HG02885 (cell line): ENCODE measurements around the gene NEAT1.
"Not testable (repeated sequence)": the region's sequence is repeated elsewhere in the genome, so short reads cannot be mapped to it uniquely, and the experiment has no call there.

Source experiments
- ATAC-seq: cut with Tn5 transposase; IDR thresholded peaks from one replicate; pipeline ENCODE4 v1.9.1; 2021; ENCODE audit warnings: mild to moderate bottlenecking; ENCODE audit not compliant: unreplicated experiment, poor library complexity

The NEAT1 gene

DNA sequence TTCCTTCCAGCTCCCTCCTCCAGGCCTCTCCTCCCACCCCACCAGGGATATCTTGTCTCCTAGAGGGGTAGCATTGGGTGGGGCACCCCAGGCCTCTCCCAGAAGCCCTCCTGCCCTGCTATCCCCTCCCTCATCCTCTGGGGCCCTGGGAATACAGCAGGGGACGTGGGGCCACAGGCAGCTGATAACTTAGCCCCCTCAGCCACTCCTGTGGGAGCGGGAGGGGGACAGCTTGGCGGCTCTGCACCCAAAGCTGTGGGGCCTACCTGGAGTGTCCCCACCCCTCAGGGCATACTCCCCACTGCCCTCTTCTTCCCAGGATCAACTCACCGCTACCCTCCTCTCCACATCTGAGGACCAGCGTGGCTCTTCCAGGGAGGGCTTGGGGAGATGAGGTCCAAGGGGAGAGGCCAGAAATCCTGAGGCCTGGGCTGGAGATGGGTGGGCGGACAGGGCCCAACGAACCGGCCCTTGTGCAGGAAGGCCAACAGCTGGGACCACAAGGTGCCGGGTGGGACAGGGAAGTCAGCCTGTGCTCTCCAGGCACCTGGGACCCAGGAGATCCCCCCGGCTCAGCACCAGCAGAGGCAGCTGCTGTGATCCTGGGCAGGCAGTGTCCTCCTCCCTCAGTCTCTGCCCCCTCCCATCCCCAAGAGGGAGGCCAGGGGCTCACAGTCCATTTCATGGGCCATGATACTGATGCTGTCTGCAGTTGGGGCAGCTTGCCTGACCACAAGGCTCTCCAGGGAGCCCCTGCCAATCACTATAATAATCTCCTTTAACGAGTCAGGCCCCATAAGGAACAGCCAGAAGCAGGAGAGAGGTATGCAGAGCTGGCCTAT is 23.2 kb downstream of the NEAT1 start:
- no peak for ATAC-seq

DNA sequence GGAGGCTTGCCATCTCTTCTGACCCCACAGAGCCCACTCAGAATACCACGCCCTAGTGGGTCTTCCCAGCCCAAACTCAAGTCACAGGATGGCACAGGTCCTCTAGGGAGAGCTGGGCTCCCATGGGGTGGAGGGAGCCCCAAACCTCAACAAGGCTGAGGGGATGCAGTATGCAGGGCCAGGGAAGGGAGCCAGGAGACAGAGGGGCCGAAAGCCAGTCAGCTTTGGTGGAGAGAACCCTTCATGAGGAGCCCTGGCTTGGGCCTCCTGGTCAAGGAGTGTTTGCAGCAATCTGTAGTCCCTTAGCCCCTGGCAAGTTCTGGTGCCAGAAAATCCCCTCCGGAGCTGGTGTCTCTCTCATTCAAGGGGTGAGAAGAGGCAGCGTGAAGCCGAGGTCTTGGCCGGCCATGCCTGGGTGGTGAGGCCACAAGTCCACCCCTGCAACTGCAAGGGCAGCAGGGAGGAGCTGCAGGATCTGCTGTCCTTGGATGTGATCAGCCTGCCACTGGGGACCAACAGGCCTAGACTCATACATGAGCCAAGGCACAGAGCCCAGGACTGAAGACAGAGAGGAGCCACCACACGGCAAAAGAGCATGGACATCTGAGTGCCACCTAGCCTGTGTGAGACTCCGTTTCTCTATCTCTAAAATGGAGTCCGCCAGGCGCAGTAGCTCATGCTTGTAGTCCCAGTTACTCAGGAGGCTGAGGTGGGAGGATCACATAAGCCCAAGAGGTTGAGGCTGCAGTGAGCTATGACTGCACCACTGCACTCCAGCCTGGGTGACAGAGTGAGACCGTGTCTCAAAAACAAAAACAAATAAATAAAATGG is 24.1 kb downstream of the NEAT1 start:
- ATAC-seq: no peak

DNA sequence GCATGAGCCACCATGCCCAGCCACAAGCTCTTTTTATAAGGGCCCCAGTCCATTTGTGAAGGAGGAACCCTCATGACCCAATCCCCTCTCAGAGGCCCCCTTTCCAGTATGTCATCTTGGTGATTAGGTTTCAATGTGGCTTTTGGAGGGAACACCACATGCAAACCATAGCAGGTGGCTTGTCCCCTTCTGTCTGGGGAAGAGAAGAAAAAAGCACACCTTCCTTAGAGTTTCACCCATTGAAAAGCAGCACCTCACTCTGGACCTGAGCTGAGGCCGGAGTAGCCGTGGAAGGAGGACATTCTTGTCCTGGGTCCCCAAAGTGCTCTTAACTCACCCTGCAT is 25.4 kb downstream of the NEAT1 start:
- ATAC-seq: no peak

DNA sequence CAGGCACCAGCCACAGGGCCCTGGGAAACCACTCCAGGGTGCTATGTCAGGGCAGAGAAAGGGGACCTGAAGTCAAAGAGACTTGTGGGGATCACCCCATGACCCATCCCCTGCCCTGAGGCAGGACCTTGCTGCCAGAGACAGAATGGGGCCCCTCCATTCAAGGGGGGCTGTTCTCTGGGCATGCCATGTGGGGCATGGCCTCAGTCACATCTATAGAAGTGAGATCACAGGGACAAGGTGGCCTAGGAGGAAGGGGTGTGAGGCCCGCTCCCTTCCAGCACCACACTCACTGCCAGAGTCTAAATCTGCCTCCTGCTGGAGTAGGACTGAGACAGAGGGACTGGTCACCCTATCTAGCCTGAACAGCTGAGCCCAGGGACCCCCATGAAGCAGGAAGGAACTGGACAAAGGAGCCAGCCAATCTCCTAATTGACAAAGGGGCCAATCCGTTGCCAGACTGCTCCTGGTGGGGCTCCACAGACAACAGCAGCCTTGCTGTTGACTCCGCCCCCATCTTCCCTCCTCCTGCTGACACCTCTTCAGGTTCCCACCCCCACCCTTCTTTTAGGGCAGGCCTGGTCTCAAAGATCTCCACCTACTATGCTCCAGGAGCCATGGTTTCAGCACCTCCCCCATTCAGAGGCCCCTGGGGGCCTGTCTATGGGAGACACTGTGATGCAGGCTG is 26.0 kb downstream of the NEAT1 start:
- ATAC-seq: no peak

DNA sequence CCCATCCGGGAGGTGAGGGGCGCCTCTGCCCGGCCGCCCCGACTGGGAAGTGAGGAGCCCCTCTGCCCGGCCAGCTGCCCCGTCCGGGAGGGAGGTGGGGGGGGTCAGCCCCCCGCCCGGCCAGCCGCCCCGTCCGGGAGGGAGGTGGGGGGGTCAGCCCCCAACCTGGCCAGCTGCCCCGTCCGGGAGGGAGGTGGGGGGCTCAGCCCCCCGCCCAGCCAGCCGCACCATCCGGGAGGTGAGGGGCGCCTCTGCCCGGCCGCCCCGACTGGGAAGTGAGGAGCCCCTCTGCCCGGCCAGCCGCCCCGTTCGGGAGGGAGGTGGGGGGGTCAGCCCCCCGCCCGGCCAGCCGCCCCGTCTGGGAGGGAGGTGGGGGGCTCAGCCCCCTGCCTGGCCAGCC is 28.7 kb downstream of the NEAT1 start:
- not testable (repeated sequence) for ATAC-seq

DNA sequence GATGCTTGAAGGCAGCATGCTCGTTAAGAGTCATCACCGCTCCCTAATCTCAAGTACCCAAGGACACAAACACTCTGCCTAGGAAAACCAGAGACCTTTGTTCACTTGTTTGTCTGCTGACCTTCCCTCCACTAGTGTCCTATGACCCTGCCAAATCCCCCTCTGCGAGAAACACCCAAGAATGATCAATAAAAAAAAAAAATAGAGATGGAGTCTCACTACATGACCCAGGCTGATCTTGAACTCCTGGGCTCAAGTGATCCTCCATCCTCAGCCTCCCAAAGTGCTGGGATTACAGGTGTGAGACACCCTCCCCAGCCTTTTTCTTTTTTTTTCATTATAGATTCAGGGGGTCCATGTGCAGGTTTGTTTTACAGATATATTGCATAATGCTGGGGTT is 29.7 kb downstream of the NEAT1 start:
- ATAC-seq: not testable (repeated sequence)

DNA sequence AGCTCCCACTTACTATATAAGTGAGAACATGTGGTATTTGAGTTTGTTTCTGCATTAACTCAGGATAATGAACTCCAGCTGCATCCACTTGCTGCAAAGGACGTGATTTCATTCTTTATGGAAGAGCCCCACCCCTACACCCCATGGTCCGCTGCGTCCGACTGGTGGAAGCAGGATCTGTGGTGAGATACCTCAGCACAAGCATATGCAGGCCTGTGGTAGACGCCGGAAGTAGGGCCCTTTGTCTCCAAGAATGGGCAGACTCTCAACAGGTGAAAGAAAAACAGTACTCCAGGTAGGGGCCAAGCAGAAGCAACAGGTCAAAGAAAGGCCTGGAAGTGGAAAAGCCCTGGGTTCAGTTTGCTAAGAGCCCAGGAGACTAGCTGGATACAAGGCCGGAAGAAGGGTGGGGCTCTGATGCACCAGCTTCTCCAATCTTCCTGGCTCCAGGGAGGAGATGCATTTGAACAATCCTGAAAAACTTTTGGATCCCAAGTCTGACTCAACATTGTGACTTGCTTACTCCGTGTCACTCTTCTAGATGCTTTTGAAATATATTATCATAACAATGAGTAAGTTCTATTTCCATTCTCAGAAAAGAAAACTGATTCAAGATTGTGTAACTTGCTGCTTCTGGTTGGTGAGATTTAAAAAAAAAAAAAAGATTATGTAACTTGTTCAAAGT is 30.4 kb downstream of the NEAT1 start:
- ATAC-seq: no peak

DNA sequence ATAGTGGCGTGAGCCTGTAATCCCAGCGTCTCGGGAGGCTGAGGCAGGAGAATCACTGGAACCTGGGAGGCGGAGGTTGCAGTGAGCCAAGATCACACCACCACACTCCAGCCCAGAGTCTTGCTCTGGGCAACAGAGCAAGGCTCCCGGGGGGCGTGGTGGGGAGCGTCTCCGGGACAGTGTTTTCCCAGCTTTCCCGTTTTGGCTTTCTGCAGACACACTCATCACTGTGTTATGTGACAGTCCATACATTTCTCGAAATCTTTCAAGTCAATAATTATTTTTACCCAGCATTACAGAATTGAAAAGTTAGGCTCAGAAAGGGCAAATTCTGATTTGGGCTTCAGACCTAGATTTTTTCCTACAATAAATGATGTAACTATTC is 31.7 kb downstream of the NEAT1 start:
- ATAC-seq: no peak

DNA sequence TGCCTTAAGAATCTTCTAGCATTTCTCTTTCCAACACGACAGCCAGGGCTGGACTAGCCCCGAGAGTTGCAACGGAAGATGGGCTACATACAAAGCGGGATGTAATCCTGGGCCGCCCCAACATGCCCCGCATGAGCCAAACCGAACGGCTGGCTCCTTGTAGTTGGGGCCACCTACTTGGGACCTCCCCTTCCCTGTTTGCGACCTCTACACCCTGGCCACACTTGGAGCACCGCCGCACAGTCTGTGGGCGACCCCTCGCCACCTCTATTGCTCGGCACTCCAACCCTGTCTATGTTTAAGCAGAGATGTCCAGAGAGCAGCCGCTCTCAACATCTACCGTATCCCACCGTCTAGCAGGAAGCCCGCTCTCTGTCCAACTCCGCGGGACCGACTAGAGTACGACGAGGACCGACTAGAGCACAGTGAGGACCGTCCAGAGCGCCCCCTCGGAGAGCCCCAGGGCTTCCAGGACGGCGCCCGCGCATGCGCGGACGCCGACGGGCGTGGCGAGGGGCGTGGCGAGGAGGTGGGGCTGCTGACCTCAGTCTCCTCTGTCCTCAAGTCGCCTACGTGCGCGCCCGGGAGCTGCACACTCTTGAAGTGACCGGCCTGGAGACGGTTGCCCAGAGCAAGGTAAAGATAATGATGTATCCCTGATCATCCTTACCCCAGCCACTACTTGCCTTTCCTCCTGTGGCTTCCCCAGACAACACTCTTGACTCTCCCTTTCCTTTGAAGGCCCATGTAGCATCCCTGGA is 32.3 kb downstream of the NEAT1 start:
- ATAC-seq: peak; percentile 96

DNA sequence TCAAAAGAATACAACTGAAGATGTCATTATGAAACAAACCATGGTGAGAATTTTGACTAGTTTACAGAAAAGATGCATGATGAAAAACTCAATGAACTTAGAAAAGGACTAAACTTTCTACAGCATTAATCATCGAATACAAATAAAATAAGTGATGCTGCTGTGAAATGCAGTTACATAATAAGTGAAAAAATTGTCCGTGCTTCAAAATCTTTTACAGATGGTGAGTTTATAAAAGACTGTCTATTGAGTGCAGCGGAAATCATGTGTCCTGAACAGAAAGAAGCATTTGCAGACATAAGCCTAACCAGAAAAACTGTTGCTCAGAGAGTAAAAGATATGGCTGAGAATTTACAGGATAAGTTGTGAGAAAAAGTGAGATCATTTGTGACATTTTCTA is 33.8 kb downstream of the NEAT1 start:
- ATAC-seq: no peak

DNA sequence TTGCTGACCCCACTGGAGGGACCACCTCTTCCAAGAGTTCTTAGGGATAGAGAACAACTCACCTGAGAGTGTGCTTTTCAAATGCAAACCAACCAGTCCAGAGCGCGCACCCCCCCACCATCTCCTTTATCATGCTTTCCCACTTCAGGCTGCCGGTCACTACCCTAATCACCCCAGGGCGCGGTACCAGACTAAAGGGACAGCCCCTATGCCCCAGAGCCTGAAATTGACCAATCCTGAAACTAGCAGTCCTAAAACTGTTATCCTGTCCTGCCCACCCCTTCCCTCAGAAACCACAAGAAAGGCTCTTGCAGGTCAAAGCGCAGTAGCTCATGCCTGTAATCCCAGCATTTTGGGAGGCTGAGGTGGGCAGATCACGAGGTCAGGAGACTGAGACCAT is 37.0 kb downstream of the NEAT1 start:
- ATAC-seq: no peak

DNA sequence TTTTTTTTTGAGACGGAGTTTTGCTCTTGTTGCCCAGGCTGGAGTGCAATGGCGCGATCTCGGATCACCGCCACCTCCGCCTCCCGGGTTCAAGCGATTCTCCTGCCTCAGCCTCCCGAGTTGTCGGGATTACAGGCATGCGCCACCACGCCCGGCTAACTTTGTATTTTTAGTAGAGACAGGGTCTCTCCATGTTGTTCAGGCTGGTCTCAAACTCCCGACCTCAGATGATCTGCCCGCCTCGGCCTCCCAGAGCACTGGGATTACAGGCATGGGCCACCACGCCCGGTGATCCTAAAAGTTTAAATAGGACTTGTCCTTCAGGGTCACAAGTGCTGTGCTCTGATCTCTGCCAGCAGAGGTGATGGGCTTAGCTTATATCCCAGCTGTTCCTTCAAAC is 42.9 kb downstream of the NEAT1 start:
- not testable (repeated sequence) for ATAC-seq

DNA sequence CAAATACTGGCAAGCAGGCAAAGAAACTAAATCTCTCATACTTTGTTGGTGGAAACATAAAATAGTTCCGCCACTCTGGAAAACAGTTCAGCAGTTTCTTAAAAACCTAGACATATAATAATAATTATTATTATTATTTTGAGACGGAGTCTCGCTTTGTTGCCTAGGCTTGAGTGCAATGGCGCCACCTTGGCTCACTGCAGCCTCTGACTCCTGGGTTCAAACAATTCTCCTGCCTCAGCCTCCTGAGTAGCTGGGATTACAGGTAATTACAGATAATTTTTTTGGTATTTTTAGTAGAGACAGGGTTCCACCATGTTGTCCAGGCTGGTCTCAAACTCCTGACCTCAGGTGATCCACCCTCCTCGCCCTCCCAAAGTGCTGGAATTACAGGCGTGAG is 44.7 kb downstream of the NEAT1 start:
- ATAC-seq: not testable (repeated sequence)

DNA sequence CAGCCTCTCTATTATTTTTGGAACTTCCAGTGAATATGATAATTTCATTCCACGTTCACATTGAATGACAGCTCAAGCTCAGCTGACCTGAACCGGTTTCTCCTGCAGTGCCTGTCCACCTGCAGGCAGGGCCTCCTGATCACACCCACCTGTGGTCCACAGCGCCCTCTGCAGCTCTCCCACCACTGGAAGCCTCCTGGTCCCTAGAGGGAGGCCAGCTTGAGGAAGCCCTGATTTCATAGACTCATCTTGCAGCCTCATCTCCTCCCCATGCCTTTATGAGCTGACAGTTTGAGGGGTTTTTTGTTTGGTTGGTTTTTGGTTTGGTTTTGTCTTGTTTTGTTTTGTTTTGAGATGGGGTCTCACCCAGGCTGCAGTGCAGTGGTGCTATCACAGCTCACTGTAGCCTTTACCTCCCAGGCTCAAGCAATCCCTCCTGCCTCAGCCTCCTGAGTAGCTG is 46.3 kb downstream of the NEAT1 start:
- ATAC-seq: peak; percentile 38

DNA sequence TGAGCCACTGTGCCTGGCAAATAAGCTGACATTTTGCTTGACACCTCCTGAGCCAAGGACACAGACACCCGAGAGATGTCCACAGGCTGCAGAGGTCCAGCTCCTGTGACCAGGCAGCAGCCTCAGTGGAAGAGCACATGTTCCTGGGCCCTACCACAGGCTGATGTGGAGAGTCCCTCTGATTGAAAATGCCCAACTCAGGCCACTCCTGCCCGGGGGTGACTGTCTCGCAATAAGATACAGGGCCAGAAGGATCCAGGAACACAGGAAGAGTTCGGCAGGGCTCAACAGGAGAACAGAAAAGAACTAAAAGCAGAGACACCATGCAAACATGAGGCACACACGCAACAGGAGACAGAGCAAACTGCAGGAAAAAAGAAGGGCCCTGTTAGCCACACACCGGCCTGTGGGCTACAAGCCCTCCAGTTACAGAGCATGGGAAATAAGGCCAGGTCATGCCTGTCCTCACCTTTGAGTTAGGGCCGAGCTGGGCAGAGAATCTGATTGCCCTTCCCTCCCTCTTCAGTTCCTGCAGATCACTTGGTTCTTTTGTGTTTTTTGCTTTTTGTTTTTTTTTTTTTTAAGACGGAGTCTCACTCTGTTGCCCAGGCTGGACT is 47.9 kb downstream of the NEAT1 start:
- ATAC-seq: no peak

DNA sequence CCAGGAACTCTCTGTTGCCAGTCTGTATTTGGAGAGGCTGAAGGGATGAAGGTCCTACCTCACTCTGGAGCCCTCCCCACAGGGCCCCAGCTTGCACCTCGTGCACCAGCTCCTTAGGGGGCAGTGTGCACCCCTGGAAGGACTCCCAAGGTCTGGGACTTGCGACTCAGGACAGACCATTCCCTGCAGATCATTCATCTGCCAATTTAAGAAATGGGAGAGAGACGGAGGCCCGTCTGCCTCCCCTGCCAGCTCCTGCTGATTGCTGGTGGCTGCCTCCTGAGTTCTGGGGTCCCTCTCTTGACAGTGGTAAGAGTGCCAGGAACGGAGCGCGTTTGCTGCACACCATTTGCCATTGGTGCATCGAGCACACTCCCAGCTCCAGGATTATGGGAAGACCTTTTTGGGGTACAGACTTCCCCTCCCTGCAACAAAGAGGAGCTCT is 48.9 kb downstream of the NEAT1 start:
- peak; percentile 39 for ATAC-seq

DNA sequence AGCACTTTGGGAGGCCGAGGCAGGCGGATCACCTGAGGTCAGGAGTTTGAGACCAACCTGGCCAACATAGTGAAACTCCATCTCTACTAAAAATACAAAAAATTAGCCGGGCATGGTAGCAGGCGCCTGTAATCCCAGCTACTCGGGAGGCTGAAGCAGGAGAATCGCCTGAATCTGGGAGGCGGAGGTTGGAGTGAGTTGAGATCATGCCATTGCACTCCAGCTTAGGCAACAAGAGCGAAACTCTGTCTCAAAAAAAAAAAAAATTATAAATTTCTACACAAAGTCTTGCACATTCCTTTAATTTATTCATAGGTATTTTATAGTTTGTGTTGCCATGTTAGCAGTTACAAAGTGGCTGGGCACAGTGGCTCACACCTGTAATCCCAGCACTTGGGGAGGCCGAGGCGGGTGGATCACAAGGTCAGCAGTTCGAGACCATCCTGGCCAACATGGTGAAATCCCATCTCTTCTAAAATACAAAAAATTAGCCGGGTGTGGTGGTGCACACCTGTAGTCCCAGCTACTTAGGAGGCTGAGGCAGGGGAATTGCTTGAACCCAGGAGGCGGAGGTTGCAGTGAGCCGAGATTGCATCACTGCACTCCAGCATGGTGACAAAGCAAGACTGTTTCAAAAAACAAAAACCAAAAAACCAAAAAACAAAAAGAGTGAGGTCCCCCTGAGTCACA is 50.1 kb downstream of the NEAT1 start:
- not testable (repeated sequence) for ATAC-seq

DNA sequence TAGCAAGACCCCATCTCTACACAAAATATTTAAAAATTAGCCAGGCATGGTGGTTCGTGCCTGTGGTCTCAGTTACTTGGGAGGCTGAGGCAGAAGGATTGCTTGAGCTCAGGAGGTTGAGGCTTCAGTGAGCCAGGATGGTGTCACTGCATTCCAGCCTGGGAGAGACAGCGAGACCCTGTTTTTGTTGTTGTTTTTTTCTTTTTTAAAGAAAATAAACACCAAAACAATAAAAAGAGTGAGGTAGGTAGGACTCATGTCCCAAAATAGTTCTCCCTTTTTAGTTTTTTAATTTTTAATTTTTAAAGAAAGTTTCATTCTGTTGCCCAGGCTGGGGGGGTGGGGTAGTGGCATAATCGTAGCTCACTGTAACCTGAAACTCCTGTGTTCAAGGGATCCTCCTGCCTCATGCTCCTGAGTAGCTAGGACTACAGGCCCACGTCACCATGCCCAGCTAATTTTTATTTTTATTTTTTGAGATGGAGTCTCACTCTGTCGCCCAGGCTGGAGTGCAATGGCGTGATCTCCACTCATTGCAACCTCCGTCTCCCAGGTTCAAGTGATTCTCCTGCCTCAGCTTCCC is 50.8 kb downstream of the NEAT1 start:
- ATAC-seq: no peak
